Measurements from ENCODE around the gene KIAA0825. TPM values are rescaled to one million over a fixed set of nuclear protein-coding genes. Genes with fewer than 3 reads are reported as not detected.

KIAA0825 gene
- total and polyA plus RNA-seq, 7 donors: 0.46 to 4.6 (median 3.3) TPM; not detected in 1

DNA sequence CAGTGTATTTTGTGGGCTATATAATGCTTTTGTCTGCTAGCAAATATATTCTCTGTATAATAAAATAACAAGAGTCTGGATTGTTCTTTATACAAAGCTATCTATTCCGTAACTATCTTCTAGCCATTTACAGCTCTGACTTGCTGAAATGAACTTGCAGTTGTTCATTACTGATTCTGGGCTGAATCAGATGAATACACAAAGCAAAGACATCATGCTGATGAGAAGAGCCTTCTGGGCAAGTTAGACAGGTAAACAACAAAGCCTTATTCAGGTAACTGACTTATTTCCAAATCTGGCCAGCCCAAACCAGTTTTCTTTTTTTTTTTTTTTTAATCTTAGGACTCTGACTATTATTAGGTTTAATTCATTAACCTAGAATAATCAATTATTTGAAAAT is 255.5 kb downstream of the KIAA0825 start:
- no peaks in the 10 kb centered on the region for H3K4me1 ChIP-seq
- TF ChIP-seq POLR2A (IDR thresholded peaks at IDR 0.05) (no peak), CTCF (IDR thresholded peaks at IDR 0.05) (no peak), POLR2AphosphoS5 (IDR thresholded peaks at IDR 0.05) (no peak), EP300 (IDR thresholded peaks at IDR 0.05) (no peak)
- H3K4me3 ChIP-seq: no peak overlapping the region
- intact Hi-C loops (cut with DNase I): no loop called here
- no peak for DNase-seq
- H3K36me3 ChIP-seq: no peaks in the 10 kb centered on the region
- 80 to 86% methylated on average over 1 of the region's 1 CpG for WGBS, 2 donors
- H3K9me3 ChIP-seq: no peaks in the 10 kb centered on the region
- no peaks in the 10 kb centered on the region for H3K27me3 ChIP-seq
- no peak overlapping the region for H3K27ac ChIP-seq

- intact Hi-C loops (cut with DNase I): no loop called here
- TF ChIP-seq CTCF (IDR thresholded peaks at IDR 0.05) (no peak), POLR2A (IDR thresholded peaks at IDR 0.05) (no peak), POLR2AphosphoS5 (IDR thresholded peaks at IDR 0.05) (no peak), EP300 (IDR thresholded peaks at IDR 0.05) (no peak)
- Histone ChIP-seq H3K4me3 (no peak overlapping the region), H3K27me3 (no peaks in the 10 kb centered on the region), H3K27ac (no peak overlapping the region), H3K4me1 (no peaks in the 10 kb centered on the region), H3K36me3 (no peaks in the 10 kb centered on the region), H3K9me3 (no peaks in the 10 kb centered on the region)
- DNase-seq: no peak
- 75 to 78% methylated on average over 5 of the region's 5 CpGs for WGBS, 2 donors
These were observed 256.3 kb downstream of the KIAA0825 start for GRCh38 chr5:94361832-94362796.

GRCh38 chr5:94361161-94361560 is 257.2 kb downstream of the KIAA0825 start:
- no peak overlapping the region for H3K27ac ChIP-seq
- H3K4me1 ChIP-seq: no peaks in the 10 kb centered on the region
- intact Hi-C loops (cut with DNase I): no loop called here
- TF ChIP-seq POLR2AphosphoS5 (IDR thresholded peaks at IDR 0.05) (no peak), CTCF (IDR thresholded peaks at IDR 0.05) (no peak), EP300 (IDR thresholded peaks at IDR 0.05) (no peak), POLR2A (IDR thresholded peaks at IDR 0.05) (no peak)
- no peak overlapping the region for H3K4me3 ChIP-seq
- 74 to 84% methylated on average over 1 of the region's 1 CpG for WGBS, 2 donors
- H3K36me3 ChIP-seq: no peaks in the 10 kb centered on the region
- DNase-seq: no peak
- H3K27me3 ChIP-seq: no peaks in the 10 kb centered on the region
- no peaks in the 10 kb centered on the region for H3K9me3 ChIP-seq

GRCh38 chr5:94360382-94361130 is 257.8 kb downstream of the KIAA0825 start:
- 94 to 97% methylated on average over 4 of the region's 4 CpGs for WGBS, 2 donors
- no peak for DNase-seq
- no peak overlapping the region for H3K27ac ChIP-seq
- intact Hi-C loops (cut with DNase I): no loop called here
- H3K36me3 ChIP-seq: no peaks in the 10 kb centered on the region
- no peaks in the 10 kb centered on the region for H3K4me1 ChIP-seq
- no peak overlapping the region for H3K4me3 ChIP-seq
- H3K9me3 ChIP-seq: no peaks in the 10 kb centered on the region
- TF ChIP-seq POLR2AphosphoS5 (IDR thresholded peaks at IDR 0.05) (no peak), CTCF (IDR thresholded peaks at IDR 0.05) (no peak), POLR2A (IDR thresholded peaks at IDR 0.05) (no peak), EP300 (IDR thresholded peaks at IDR 0.05) (no peak)
- H3K27me3 ChIP-seq: no peaks in the 10 kb centered on the region
